ENCODE measurements around the gene SKI. TPM values are rescaled to one million over a fixed set of nuclear protein-coding genes. Genes with fewer than 3 reads are reported as not detected.
A peak's percentile ranks its signal among the peaks of the same experiment; 100 is the strongest.

The SKI gene
- total and polyA plus RNA-seq, 9 of the 15 experiments (the other 6 are each of a cell fraction or from before 2014, with no cell fraction given) = 0.10 to 60.5 (median 4.6) TPM

DNA sequence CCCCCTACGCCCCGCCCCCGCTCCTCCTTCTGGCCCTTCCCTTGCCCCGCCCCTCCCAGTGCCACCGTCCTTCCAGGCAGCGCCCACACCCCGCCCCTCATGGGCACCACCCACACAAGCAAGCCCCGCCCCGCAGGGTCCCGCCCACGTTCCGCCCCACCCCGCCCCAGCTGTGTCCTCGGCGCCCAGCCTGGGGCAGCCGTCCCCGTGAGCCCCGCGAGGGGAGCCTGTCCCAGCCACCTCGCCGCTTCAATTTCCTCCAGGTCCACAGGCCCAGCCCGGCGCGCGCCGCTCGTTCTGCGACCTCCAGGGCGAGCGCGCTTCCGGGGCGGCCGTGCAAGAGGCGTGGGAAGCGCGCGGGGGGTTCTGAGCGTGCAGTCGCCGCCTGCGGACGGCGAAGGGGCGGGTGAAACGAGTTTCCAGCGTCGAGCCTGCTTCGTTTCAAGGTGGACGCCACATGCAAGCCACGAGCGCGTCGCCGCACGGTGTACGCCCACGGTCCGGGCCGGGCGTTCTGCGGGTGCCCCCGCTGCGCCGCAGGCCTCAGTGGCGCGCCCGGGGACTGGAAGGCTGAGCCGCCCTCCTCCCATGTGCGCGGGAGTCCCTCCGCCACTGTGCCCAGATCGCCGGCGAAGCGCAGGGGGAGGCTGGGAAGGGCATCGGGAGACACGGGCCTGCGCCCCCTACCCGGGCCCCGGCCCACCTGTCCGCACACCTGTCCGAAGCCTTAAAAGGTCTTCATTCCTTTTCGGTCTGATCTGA, 22.7 kb upstream of the SKI start (continued):
- TF ChIP-seq CEBPG (CRISPR knock-in tag; IDR thresholded peaks at IDR 0.05) = 0 out of 2 replicates have a peak, but pooled peaks have one; percentile 13
- no peak for TF ChIP-seq CEBPG (tag; conservative IDR thresholded peaks at IDR 0.05 in 1 of 2, IDR thresholded peaks at IDR 0.05 in 1 of 2)
- TF ChIP-seq, protein P1, sequence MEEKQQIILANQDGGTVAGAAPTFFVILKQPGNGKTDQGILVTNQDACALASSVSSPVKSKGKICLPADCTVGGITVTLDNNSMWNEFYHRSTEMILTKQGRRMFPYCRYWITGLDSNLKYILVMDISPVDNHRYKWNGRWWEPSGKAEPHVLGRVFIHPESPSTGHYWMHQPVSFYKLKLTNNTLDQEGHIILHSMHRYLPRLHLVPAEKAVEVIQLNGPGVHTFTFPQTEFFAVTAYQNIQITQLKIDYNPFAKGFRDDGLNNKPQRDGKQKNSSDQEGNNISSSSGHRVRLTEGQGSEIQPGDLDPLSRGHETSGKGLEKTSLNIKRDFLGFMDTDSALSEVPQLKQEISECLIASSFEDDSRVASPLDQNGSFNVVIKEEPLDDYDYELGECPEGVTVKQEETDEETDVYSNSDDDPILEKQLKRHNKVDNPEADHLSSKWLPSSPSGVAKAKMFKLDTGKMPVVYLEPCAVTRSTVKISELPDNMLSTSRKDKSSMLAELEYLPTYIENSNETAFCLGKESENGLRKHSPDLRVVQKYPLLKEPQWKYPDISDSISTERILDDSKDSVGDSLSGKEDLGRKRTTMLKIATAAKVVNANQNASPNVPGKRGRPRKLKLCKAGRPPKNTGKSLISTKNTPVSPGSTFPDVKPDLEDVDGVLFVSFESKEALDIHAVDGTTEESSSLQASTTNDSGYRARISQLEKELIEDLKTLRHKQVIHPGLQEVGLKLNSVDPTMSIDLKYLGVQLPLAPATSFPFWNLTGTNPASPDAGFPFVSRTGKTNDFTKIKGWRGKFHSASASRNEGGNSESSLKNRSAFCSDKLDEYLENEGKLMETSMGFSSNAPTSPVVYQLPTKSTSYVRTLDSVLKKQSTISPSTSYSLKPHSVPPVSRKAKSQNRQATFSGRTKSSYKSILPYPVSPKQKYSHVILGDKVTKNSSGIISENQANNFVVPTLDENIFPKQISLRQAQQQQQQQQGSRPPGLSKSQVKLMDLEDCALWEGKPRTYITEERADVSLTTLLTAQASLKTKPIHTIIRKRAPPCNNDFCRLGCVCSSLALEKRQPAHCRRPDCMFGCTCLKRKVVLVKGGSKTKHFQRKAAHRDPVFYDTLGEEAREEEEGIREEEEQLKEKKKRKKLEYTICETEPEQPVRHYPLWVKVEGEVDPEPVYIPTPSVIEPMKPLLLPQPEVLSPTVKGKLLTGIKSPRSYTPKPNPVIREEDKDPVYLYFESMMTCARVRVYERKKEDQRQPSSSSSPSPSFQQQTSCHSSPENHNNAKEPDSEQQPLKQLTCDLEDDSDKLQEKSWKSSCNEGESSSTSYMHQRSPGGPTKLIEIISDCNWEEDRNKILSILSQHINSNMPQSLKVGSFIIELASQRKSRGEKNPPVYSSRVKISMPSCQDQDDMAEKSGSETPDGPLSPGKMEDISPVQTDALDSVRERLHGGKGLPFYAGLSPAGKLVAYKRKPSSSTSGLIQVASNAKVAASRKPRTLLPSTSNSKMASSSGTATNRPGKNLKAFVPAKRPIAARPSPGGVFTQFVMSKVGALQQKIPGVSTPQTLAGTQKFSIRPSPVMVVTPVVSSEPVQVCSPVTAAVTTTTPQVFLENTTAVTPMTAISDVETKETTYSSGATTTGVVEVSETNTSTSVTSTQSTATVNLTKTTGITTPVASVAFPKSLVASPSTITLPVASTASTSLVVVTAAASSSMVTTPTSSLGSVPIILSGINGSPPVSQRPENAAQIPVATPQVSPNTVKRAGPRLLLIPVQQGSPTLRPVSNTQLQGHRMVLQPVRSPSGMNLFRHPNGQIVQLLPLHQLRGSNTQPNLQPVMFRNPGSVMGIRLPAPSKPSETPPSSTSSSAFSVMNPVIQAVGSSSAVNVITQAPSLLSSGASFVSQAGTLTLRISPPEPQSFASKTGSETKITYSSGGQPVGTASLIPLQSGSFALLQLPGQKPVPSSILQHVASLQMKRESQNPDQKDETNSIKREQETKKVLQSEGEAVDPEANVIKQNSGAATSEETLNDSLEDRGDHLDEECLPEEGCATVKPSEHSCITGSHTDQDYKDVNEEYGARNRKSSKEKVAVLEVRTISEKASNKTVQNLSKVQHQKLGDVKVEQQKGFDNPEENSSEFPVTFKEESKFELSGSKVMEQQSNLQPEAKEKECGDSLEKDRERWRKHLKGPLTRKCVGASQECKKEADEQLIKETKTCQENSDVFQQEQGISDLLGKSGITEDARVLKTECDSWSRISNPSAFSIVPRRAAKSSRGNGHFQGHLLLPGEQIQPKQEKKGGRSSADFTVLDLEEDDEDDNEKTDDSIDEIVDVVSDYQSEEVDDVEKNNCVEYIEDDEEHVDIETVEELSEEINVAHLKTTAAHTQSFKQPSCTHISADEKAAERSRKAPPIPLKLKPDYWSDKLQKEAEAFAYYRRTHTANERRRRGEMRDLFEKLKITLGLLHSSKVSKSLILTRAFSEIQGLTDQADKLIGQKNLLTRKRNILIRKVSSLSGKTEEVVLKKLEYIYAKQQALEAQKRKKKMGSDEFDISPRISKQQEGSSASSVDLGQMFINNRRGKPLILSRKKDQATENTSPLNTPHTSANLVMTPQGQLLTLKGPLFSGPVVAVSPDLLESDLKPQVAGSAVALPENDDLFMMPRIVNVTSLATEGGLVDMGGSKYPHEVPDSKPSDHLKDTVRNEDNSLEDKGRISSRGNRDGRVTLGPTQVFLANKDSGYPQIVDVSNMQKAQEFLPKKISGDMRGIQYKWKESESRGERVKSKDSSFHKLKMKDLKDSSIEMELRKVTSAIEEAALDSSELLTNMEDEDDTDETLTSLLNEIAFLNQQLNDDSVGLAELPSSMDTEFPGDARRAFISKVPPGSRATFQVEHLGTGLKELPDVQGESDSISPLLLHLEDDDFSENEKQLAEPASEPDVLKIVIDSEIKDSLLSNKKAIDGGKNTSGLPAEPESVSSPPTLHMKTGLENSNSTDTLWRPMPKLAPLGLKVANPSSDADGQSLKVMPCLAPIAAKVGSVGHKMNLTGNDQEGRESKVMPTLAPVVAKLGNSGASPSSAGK (IDR thresholded peaks at IDR 0.05) = peak; percentile 99
- TF ChIP-seq ZBTB7A (IDR thresholded peaks at IDR 0.05; ENCODE audit: borderline replicate concordance, control insufficient read depth, low read depth, low read length) = peak; percentile 84
- 0 out of 2 replicates have a peak, but pooled peaks have one; percentile 58 for TF ChIP-seq AFF4 (CRISPR knock-in tag; IDR thresholded peaks at IDR 0.05)
- TF ChIP-seq CTCFL (IDR thresholded peaks at IDR 0.05; ENCODE audit: borderline replicate concordance, insufficient read depth, low read depth, low read length, poor library complexity, severe bottlenecking) = peak; percentile 48
- no peak for TF ChIP-seq ILK (tag; IDR thresholded peaks at IDR 0.05; ENCODE audit: borderline replicate concordance, low read depth)
- TF ChIP-seq NFIC (IDR thresholded peaks at IDR 0.05) = no peak

Measured in K562 (cell line).